ENCODE measurements around the gene GPR162. TPM values are rescaled to one million over a fixed set of nuclear protein-coding genes. Genes with fewer than 3 reads are reported as not detected.
A peak's percentile ranks its signal among the peaks of the same experiment; 100 is the strongest.

Gene GPR162
- polyA plus RNA-seq, 3 donors: 15.1 to 81.7 (median 16.0) TPM

DNA sequence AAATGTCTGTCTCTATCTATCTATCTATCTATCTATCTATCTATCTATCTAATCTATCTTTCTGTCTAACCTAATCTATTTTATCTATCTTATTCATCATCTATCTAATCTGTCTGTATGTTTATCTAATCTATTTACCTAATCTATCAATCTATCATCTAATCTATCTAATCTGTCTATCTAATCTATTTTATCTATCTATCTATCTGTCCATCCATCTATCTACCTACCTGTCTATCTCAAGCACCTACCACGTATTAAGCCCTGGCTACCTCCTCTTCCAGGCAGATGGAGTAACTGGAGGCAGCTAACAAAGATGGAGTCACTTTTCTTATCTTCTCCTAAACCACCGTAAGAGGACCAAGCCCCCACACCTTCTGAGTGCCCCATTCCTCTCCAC lies 26.5 kb upstream of the GPR162 start:
- H3K9ac ChIP-seq (ENCODE audit: insufficient read depth, low read length, poor library complexity, severe bottlenecking): no peak overlapping the region
- H2AFZ ChIP-seq (ENCODE audit: insufficient read depth, low read depth, low read length, poor library complexity, severe bottlenecking): no peak overlapping the region
- H3K79me2 ChIP-seq (ENCODE audit: insufficient read depth, low read length): peaks cover 66% of the 10 kb centered on the region
- no peak for TF ChIP-seq CTCF (IDR thresholded peaks at IDR 0.05)
- Mint-ChIP-seq H3K4me1 (peaks cover 41% of the 10 kb centered on the region), H3K9me3 (peaks cover 0 to 2% (median 0%) of the 10 kb centered on the region in 7 donors), H3K27ac (no peak overlapping the region), H3K27me3 (ENCODE audit: low read depth in 3 of 3) (peaks cover 0 to 2% (median 1%) of the 10 kb centered on the region in 3 donors), H3K4me3 (no peak overlapping the region), H3K36me3 (peaks cover 56 to 65% of the 10 kb centered on the region in 2 donors)
- no peaks in the 10 kb centered on the region for H3K9me3 ChIP-seq (replicated peaks in 1 of 2; ENCODE audit: control insufficient read depth in 1 of 2, insufficient read depth in 1 of 2, low read length in 2 of 2)
- peak overlapping the region in 1 of 2 donors; percentile 23 for H3K27ac ChIP-seq (ENCODE audit: low read depth in 1 of 2, low read length in 2 of 2)
- H4K20me1 ChIP-seq (ENCODE audit: insufficient read depth, low read length): peaks cover 74% of the 10 kb centered on the region
- H3K4me3 ChIP-seq (replicated peaks in 1 of 3; ENCODE audit: low read depth in 2 of 3, low read length in 3 of 3): no peak overlapping the region
- H3K4me2 ChIP-seq (replicated peaks; ENCODE audit: extremely low read depth, low read length, poor library complexity, severe bottlenecking): no peak overlapping the region
- no CpG with 5 or more reads among the region's 2 CpGs for WGBS (ENCODE audit: insufficient coverage)
- DNase-seq: no peak
- H3K4me1 ChIP-seq (ENCODE audit: control insufficient read depth in 1 of 2, insufficient read depth in 2 of 2, low read length in 2 of 2): peaks cover 34 to 38% of the 10 kb centered on the region in 2 donors
- H3K36me3 ChIP-seq (replicated peaks in 1 of 2; ENCODE audit: control insufficient read depth in 1 of 2, insufficient read depth in 2 of 2, low read length in 2 of 2): peaks cover 36 to 58% of the 10 kb centered on the region in 2 donors
- intact Hi-C loops (cut with micrococcal nuclease): no loop called here
- no peaks in the 10 kb centered on the region for H3K27me3 ChIP-seq (ENCODE audit: control insufficient read depth in 2 of 2, insufficient read depth in 2 of 2, low read length in 2 of 2)

- Mint-ChIP-seq H3K27ac (peak overlapping the region in 1 of 7 donors; percentile 36), H3K36me3 (peaks cover 58 to 73% of the 10 kb centered on the region in 2 donors), H3K4me3 (no peak overlapping the region), H3K9me3 (peaks cover 0 to 2% (median 0%) of the 10 kb centered on the region in 7 donors), H3K27me3 (ENCODE audit: low read depth in 3 of 3) (peaks cover 0 to 2% (median 1%) of the 10 kb centered on the region in 3 donors), H3K4me1 (peaks cover 29% of the 10 kb centered on the region)
- Histone ChIP-seq H3K27ac (ENCODE audit: low read depth in 1 of 2, low read length in 2 of 2) (no peak overlapping the region), H3K4me2 (replicated peaks; ENCODE audit: extremely low read depth, low read length, poor library complexity, severe bottlenecking) (no peak overlapping the region), H3K9me3 (replicated peaks in 1 of 2; ENCODE audit: control insufficient read depth in 1 of 2, insufficient read depth in 1 of 2, low read length in 2 of 2) (no peaks in the 10 kb centered on the region), H3K9ac (ENCODE audit: insufficient read depth, low read length, poor library complexity, severe bottlenecking) (no peak overlapping the region), H4K20me1 (ENCODE audit: insufficient read depth, low read length) (peaks cover 85% of the 10 kb centered on the region), H3K36me3 (replicated peaks in 1 of 2; ENCODE audit: control insufficient read depth in 1 of 2, insufficient read depth in 2 of 2, low read length in 2 of 2) (peaks cover 46 to 69% of the 10 kb centered on the region in 2 donors), H3K4me1 (ENCODE audit: control insufficient read depth in 1 of 2, insufficient read depth in 2 of 2, low read length in 2 of 2) (peaks cover 20 to 23% of the 10 kb centered on the region in 2 donors), H3K79me2 (ENCODE audit: insufficient read depth, low read length) (peaks cover 52% of the 10 kb centered on the region), H3K27me3 (ENCODE audit: control insufficient read depth in 2 of 2, insufficient read depth in 2 of 2, low read length in 2 of 2) (no peaks in the 10 kb centered on the region), H2AFZ (ENCODE audit: insufficient read depth, low read depth, low read length, poor library complexity, severe bottlenecking) (no peak overlapping the region), H3K4me3 (replicated peaks in 1 of 3; ENCODE audit: low read depth in 2 of 3, low read length in 3 of 3) (no peak overlapping the region)
- intact Hi-C loops (cut with micrococcal nuclease): no loop called here
- no peak for TF ChIP-seq CTCF (IDR thresholded peaks at IDR 0.05)
- DNase-seq: no peak
- WGBS (ENCODE audit: insufficient coverage): 93% methylated on average over 3 of the region's 4 CpGs
Observed at GRCh38 chr12:6796576-6796975, 25.0 kb upstream of the GPR162 start.

Data from CD14-positive monocyte (primary cell).